Head of caudate nucleus (tissue), 42 donors: ENCODE measurements around the gene ITPRIPL2.

Experiments
- DNase-seq, 42 donors: peaks; one replicate each; pipeline versions ENCODE4 v3.0.0 to v3.0.0-alpha.2; 2020 to 2021; ENCODE audit warnings: mixed read lengths in 7 of 42
- intact Hi-C: fragments of 100-400 bp; cut with DNase I; formaldehyde crosslinking; loops from one replicate; pipeline ENCODE4 v1.15.0; 2022

Gene ITPRIPL2

GRCh38 chr16:19167710-19168370, 54.1 kb downstream of the ITPRIPL2 start, which contains the start of gene SYT17:
Gene SYT17 (plus strand): TSS chr16:19168240. CDS start chr16:19168647, 407 bp downstream.
- intact Hi-C loops, result no loop called here
- DNase-seq, result peak in 40 of 42 donors; percentile 39 to 81 (median 64)

- intact Hi-C loops, result no loop called here
Measured at GRCh38 chr16:19168371-19169081, 54.8 kb downstream of the ITPRIPL2 start.

GRCh38 chr16:19169082-19169639, 55.4 kb downstream of the ITPRIPL2 start:
- peak in 4 of 42 donors; percentile 5 to 42 (median 26) for DNase-seq
- intact Hi-C loops, result no loop called here

More at GRCh38 chr16:19168371-19169081, 54.8 kb downstream of the ITPRIPL2 start:
- DNase-seq, result peak in 38 of 42 donors; percentile 5 to 72 (median 44)

- DNase-seq, result peak in 18 of 42 donors; percentile 11 to 55 (median 26)
- intact Hi-C loops, result no loop called here
Measured at GRCh38 chr16:19170043-19170655, 56.4 kb downstream of the ITPRIPL2 start.
